K562 (cell line): ENCODE results near the gene SLC22A23. TPM values are rescaled to one million over a fixed set of nuclear protein-coding genes. Genes with fewer than 3 reads are reported as not detected.

Experiments used
- ATAC-seq: fragments of 200-7000 bp; cut with Tn5 transposase; 3 replicates; pipeline ENCODE4 v1.9.1; 2020; ENCODE audit warnings: moderate library complexity
- BruUV-seq: library from RNA; stranded (reverse); fragments of 400-500 nt; replicated peaks from 2 replicates; lab custom pipeline; 2021; lab: Mats Ljungman, UMichigan
- CTCF ChIA-PET: fragments of 300-600 bp; formaldehyde crosslinking; extraction: SDS; loops from one replicate; lab custom pipeline; 2021; ENCODE audit warnings: low intra/inter-chr PET ratio; lab: Yijun Ruan, JAX
- POLR2A ChIA-PET: fragments of 300-600, 350-650 bp; sonication (Branson Sonifier 250); formaldehyde crosslinking; extraction: SDS; loops from one replicate; lab custom pipeline; 2021; ENCODE audit warnings: antibody characterized with exemption, inconsistent platforms; lab: Yijun Ruan, JAX
- DNase-seq, 4 experiments: peaks; one replicate each; pipeline versions ENCODE4 v3.0.0 to v3.0.0-alpha.2; 2011 to 2018; ENCODE audit warnings: low spot score in 3 of 4, mixed read lengths in 3 of 4; ENCODE audit errors: extremely low read depth in 1 of 4
- FAIRE-seq: peaks from 2 replicates; lab custom pipeline; 2011; peaks lifted over from hg19 to GRCh38; lab: Jason Lieb, UNC
- H2AFZ ChIP-seq: 2 replicates; pipeline ENCODE4 v1.6.0; 2011; ENCODE audit warnings: low read depth, low read length, control low read depth, inconsistent platforms
- H3K27ac ChIP-seq: fragments of 200-600 bp; 3 replicates; pipeline ENCODE4 v1.8.0; 2011; ENCODE audit warnings: low read depth, mild to moderate bottlenecking, control low read depth, inconsistent platforms, low read length, moderate library complexity, mixed read lengths; ENCODE audit errors: extremely low read depth
- H3K27me3 ChIP-seq, 2 experiments: fragments of 300-600 bp in 1 of 2; 2 replicates in 1 of 2; 3 replicates in 1 of 2; pipeline versions ENCODE4 v1.6.0 to v1.8.0; 2011; ENCODE audit warnings: inconsistent platforms in 2 of 2, low read length in 2 of 2, mild to moderate bottlenecking in 1 of 2, mixed read lengths in 1 of 2, moderate library complexity in 1 of 2; ENCODE audit not compliant: control insufficient read depth in 2 of 2, insufficient read depth in 2 of 2
- H3K36me3 ChIP-seq: fragments of 300-600 bp; 3 replicates; pipeline ENCODE4 v1.8.0; 2011; ENCODE audit warnings: mild to moderate bottlenecking, low read length, inconsistent platforms; ENCODE audit not compliant: control insufficient read depth, insufficient read depth
- H3K4me1 ChIP-seq, 2 experiments: fragments of 200-600 bp in 1 of 2; replicated peaks in 1 of 2; 2 replicates in 1 of 2; 3 replicates in 1 of 2; pipeline versions ENCODE4 v1.5.1 to v1.8.0; 2011; ENCODE audit warnings: inconsistent platforms in 2 of 2, low read length in 2 of 2, mild to moderate bottlenecking in 1 of 2, mixed read lengths in 1 of 2, moderate library complexity in 1 of 2; ENCODE audit not compliant: control insufficient read depth in 2 of 2, insufficient read depth in 2 of 2
- H3K4me2 ChIP-seq: 2 replicates; pipeline ENCODE4 v1.6.1; 2011; ENCODE audit warnings: low read length, control low read depth, inconsistent platforms, mixed read lengths; ENCODE audit not compliant: insufficient read depth
- H3K4me3 ChIP-seq: fragments of 200-600 bp; sonication (generic), shearing (Covaris generic); 2 replicates; pipeline ENCODE4 v1.5.1; 2016; ENCODE audit warnings: control low read depth, inconsistent platforms
- H3K79me2 ChIP-seq: fragments of 200-600 bp; 3 replicates; pipeline ENCODE4 v1.8.0; 2011; ENCODE audit warnings: low read length, inconsistent platforms; ENCODE audit not compliant: control insufficient read depth, insufficient read depth
- H3K9ac ChIP-seq, 2 experiments: 2 replicates each; pipeline versions ENCODE4 v1.6.0 to v1.6.1; 2011; ENCODE audit warnings: low read depth in 2 of 2, low read length in 2 of 2, control low read depth in 1 of 2, inconsistent platforms in 1 of 2, mild to moderate bottlenecking in 1 of 2, mixed read lengths in 1 of 2; ENCODE audit not compliant: insufficient read depth in 1 of 2
- H3K9me1 ChIP-seq: one replicate; pipeline ENCODE4 v1.6.0; 2011; ENCODE audit warnings: inconsistent platforms, mild to moderate bottlenecking, low read length, moderate library complexity; ENCODE audit not compliant: control insufficient read depth, insufficient read depth
- H3K9me3 ChIP-seq: replicated peaks from 2 replicates; pipeline ENCODE4 v1.5.1; 2011; ENCODE audit warnings: low read depth, low read length, inconsistent platforms; ENCODE audit not compliant: control insufficient read depth, insufficient read depth
- H4K20me1 ChIP-seq: replicated peaks from 2 replicates; pipeline ENCODE4 v1.6.1; 2011; ENCODE audit warnings: low read length, inconsistent platforms, mixed read lengths; ENCODE audit not compliant: control insufficient read depth, insufficient read depth
- BCOR ChIP-seq: fragments of 450-650 bp; IDR thresholded peaks from 2 replicates; pipeline ENCODE4 v1.6.1; 2016
- CHD4 ChIP-seq: fragments of 200-600 bp; sonication (generic); IDR thresholded peaks from 3 replicates; pipeline ENCODE4 v1.6.1; 2012; ENCODE audit warnings: low read depth, mild to moderate bottlenecking, mixed read lengths, low read length, inconsistent platforms; ENCODE audit not compliant: insufficient read depth, insufficient replicate concordance, poor library complexity, severe bottlenecking
- DMBX1 ChIP-seq: fragments of 250-450 bp; sonication (Bioruptor Pico); IDR thresholded peaks from 2 replicates; pipeline ENCODE4 v1.8.0; 2022; ENCODE audit warnings: inconsistent platforms, mild to moderate bottlenecking, moderate library complexity, borderline replicate concordance
- KDM1A ChIP-seq, 2 experiments: fragments of 450-650 bp; IDR thresholded peaks; 2 replicates each; pipeline ENCODE4 v1.6.1; 2016; ENCODE audit warnings: mild to moderate bottlenecking in 2 of 2
- KDM2B ChIP-seq: fragments of 250-450 bp; sonication (Bioruptor Pico); IDR thresholded peaks from 2 replicates; pipeline ENCODE4 v1.8.0; 2021; ENCODE audit warnings: mild to moderate bottlenecking, moderate library complexity
- MEF2D ChIP-seq: conservative IDR thresholded peaks from 2 replicates; pipeline ENCODE4 v1.6.1; 2016; ENCODE audit warnings: low read depth, missing genetic modification characterization, missing compliant biosample characterization
- POLR3A ChIP-seq: IDR thresholded peaks from 2 replicates; pipeline ENCODE4 v1.6.1; 2011; ENCODE audit warnings: borderline replicate concordance, mild to moderate bottlenecking, moderate library complexity; ENCODE audit not compliant: insufficient read length, insufficient read depth; ENCODE audit errors: extremely low read depth
- PTBP1 ChIP-seq: fragments of 200-400 bp; formaldehyde crosslinking; IDR thresholded peaks from 2 replicates; pipeline ENCODE4 v1.6.1; 2017; ENCODE audit warnings: low read depth, low read length
- RBM25 ChIP-seq: fragments of 200-400 bp; formaldehyde crosslinking; IDR thresholded peaks from 2 replicates; pipeline ENCODE4 v1.6.1; 2018; ENCODE audit warnings: low read length, low read depth, moderate library complexity; ENCODE audit not compliant: severe bottlenecking
- TBL1XR1 ChIP-seq, 2 experiments: IDR thresholded peaks; 2 replicates each; pipeline ENCODE4 v1.6.1; 2012; ENCODE audit warnings: improper control_type of control experiment in 2 of 2, low read length in 2 of 2, mild to moderate bottlenecking in 1 of 2
- TBP ChIP-seq: optimal IDR thresholded peaks from 2 replicates; pipeline ENCODE3; 2011; ENCODE audit warnings: low read depth, low read length, improper control_type of control experiment
- ZNF174 ChIP-seq: fragments of 250-450 bp; sonication (Bioruptor Pico); IDR thresholded peaks from 2 replicates; pipeline ENCODE4 v1.4.0; 2020; ENCODE audit warnings: mild to moderate bottlenecking
- ZNF253 ChIP-seq: fragments of 250-450 bp; sonication (Bioruptor Pico); conservative IDR thresholded peaks from 2 replicates; pipeline ENCODE4 v1.6.1; 2021; ENCODE audit warnings: mild to moderate bottlenecking
- WGBS: fragments of 100-300 bp; shearing (Covaris generic); methylation state at CpG from one replicate; pipeline ENCODE4 v1.1.6; 2016; ENCODE audit warnings: low coverage, mixed read lengths; ENCODE audit not compliant: insufficient coverage; ENCODE audit errors: missing lambda C conversion rate; 5-methylcytosine and 5-hydroxymethylcytosine counted together
- in situ Hi-C: fragments of 300-500 bp; cut with MboI; formaldehyde crosslinking; loops from 4 replicates; pipeline ENCODE4 v1.15.0; 2018; ENCODE audit warnings: inconsistent platforms, mixed read lengths
- intact Hi-C: fragments of 100-400 bp; cut with micrococcal nuclease; formaldehyde crosslinking; loops from 2 replicates; pipeline ENCODE4 v1.14.2; 2022
- polyA plus RNA-seq, 8 experiments: library from polyadenylated mRNA; depleted of rRNA in 4 of 8; stranded (reverse) in 5 of 8; unstranded in 3 of 8; fragments of >200 nt; fragmentation: Nextera tagmentation in 2 of 8; fragmentation: Illumina TruSeq in 1 of 8; extraction: Ambion mirVana in 2 of 8; extraction: Trizol in 1 of 8; gene quantifications; 2 replicates each; pipeline versions ENCODE4 v1.2.1 to v1.2.3, GENCODE V29; 2011 to 2014; ENCODE audit warnings: inconsistent platforms in 1 of 8, missing spikeins in 1 of 8
- total RNA-seq, 7 experiments: library from RNA; depleted of rRNA in 6 of 7; stranded (reverse); fragments of >200 nt in 6 of 7; fragmentation: Illumina TruSeq in 2 of 7; extraction: Trizol in 2 of 7; gene quantifications; 2 replicates each; pipeline versions ENCODE4 v1.2.1 to v1.2.3, GENCODE V29; 2011 to 2021; ENCODE audit warnings: low replicate concordance in 1 of 7

SLC22A23 gene
- total and polyA plus RNA-seq, 9 of the 15 experiments (the other 6 are each of a cell fraction or from before 2014, with no cell fraction given) = 0.30 to 8.7 (median 2.5) TPM

- Histone ChIP-seq H3K9me3 (no peaks in the 10 kb centered on the region), H3K4me1 (peaks cover 26 to 32% of the 10 kb centered on the region in 2 experiments), H3K4me2 (no peak overlapping the region), H3K9me1 (no peaks in the 10 kb centered on the region), H4K20me1 (no peaks in the 10 kb centered on the region), H2AFZ (no peak overlapping the region), H3K4me3 (no peak overlapping the region), H3K9ac (no peak overlapping the region), H3K36me3 (no peaks in the 10 kb centered on the region), H3K27ac (no peak overlapping the region), H3K79me2 (no peaks in the 10 kb centered on the region), H3K27me3 (no peaks in the 10 kb centered on the region)
- in situ Hi-C loops (no loop called here), intact Hi-C loops (no loop called here)
- POLR2A ChIA-PET = interaction anchor here (0.6 to 4.7 kb wide), 3 partner anchors 10 to 602 kb away, joined by 3 to 35 read pairs (median 9); no protein-coding TSS in a partner anchor
- no peak for FAIRE-seq
- DNase-seq = no peak
- no TSS peak for BruUV-seq
- ATAC-seq = no peak
- CTCF ChIA-PET = no interaction called here
- TF ChIP-seq KDM2B (CRISPR knock-in tag) (no peak), DMBX1 (CRISPR knock-in tag) (no peak), POLR3A (peak; percentile 63), KDM1A (IDR thresholded peaks at IDR 0.05) (peak; percentile 34 to 48; a peak in 2 of 4 replicates), RBM25 (peak; percentile 43), ZNF174 (CRISPR knock-in tag) (no peak), BCOR (peak; percentile 64), TBP (peak; percentile 41), ZNF253 (CRISPR knock-in tag) (no peak), PTBP1 (no peak), MEF2D (tag) (no peak), TBL1XR1 (IDR thresholded peaks at IDR 0.05; ENCODE audit: low read length in 2 of 2) (no peak), CHD4 (peak; percentile 52)
- 38% methylated on average over 3 of the region's 3 CpGs for WGBS
Observed at GRCh38 chr6:3327403-3327802, 129.4 kb downstream of the SLC22A23 start.
